Middle frontal gyrus (tissue), 1 donor: ENCODE measurements around the gene TNKS2.
"Not testable (repeated sequence)": the region's sequence is repeated elsewhere in the genome, so short reads cannot be mapped to it uniquely, and the experiment has no call there.

Source experiments
- DNase-seq: peaks from one replicate; pipeline ENCODE4 v3.0.0-alpha.2; 2015; ENCODE audit warnings: low spot score; ENCODE audit errors: extremely low spot score

Gene TNKS2

GRCh38 chr10:91796331-91797047, 1.7 kb upstream of the TNKS2 start:
- DNase-seq = no peak

- DNase-seq = no peak
These were observed 1.1 kb upstream of the TNKS2 start for GRCh38 chr10:91797048-91797690.

GRCh38 chr10:91798649-91799611, 704 bp downstream of the TNKS2 start:
- no peak for DNase-seq

- DNase-seq = no peak
These were observed 1.4 kb downstream of the TNKS2 start for GRCh38 chr10:91799612-91799975.

GRCh38 chr10:91800182-91800581, 2.0 kb downstream of the TNKS2 start:
- DNase-seq = no peak

GRCh38 chr10:91800756-91801155, 2.5 kb downstream of the TNKS2 start:
- no peak for DNase-seq

- DNase-seq = no peak
These were observed 5.3 kb downstream of the TNKS2 start for GRCh38 chr10:91803386-91804125.

GRCh38 chr10:91804126-91804510, 5.9 kb downstream of the TNKS2 start:
- no peak for DNase-seq

GRCh38 chr10:91805110-91805838, 7.0 kb downstream of the TNKS2 start:
- DNase-seq = no peak

GRCh38 chr10:91807264-91807663, 9.0 kb downstream of the TNKS2 start:
- DNase-seq = not testable (repeated sequence)

- no peak for DNase-seq
These were observed 15.0 kb downstream of the TNKS2 start for GRCh38 chr10:91813251-91813650.

- no peak for DNase-seq
These were observed 18.8 kb downstream of the TNKS2 start for GRCh38 chr10:91816981-91817380.

- DNase-seq = no peak
These were observed 21.9 kb downstream of the TNKS2 start for GRCh38 chr10:91820144-91820543.

- DNase-seq = no peak
These were observed 25.9 kb downstream of the TNKS2 start for GRCh38 chr10:91824076-91824475.

GRCh38 chr10:91829268-91829667, 31.0 kb downstream of the TNKS2 start:
- no peak for DNase-seq

GRCh38 chr10:91838199-91838598, 40.0 kb downstream of the TNKS2 start:
- no peak for DNase-seq

GRCh38 chr10:91843083-91843482, 44.9 kb downstream of the TNKS2 start:
- DNase-seq = no peak

- no peak for DNase-seq
These were observed 58.4 kb downstream of the TNKS2 start for GRCh38 chr10:91856637-91857036.

- DNase-seq = no peak
These were observed 62.7 kb downstream of the TNKS2 start for GRCh38 chr10:91860885-91861284.

- no peak for DNase-seq
These were observed 65.9 kb downstream of the TNKS2 start for GRCh38 chr10:91864099-91864498.

GRCh38 chr10:91864744-91865143, 66.5 kb downstream of the TNKS2 start:
- no peak for DNase-seq
